Neural cell (in vitro differentiated cells): ENCODE measurements around the gene PBXIP1.

Source experiments
- CTCF ChIP-seq: fragments of 450-650 bp; IDR thresholded peaks from 2 replicates; pipeline ENCODE4 v1.5.1; 2014; ENCODE audit warnings: antibody characterized with exemption, mild to moderate bottlenecking, moderate library complexity; ENCODE audit not compliant: poor library complexity, severe bottlenecking
- EZH2 ChIP-seq: fragments of 200-600, 300-800 bp; shearing (Covaris generic), sonication (generic); IDR thresholded peaks from 2 replicates; pipeline ENCODE4 v1.6.1; 2014; ENCODE audit warnings: antibody characterized with exemption, low read length, borderline replicate concordance, mild to moderate bottlenecking; ENCODE audit not compliant: insufficient read depth, poor library complexity, severe bottlenecking

- TF ChIP-seq CTCF (no peak), EZH2 (no peak)
Observed at GRCh38 chr1:154952664-154953063, 3.2 kb downstream of the PBXIP1 start.
